SK-N-SH (cell line): ENCODE data around the gene SPACA7. TPM values are rescaled to one million over a fixed set of nuclear protein-coding genes. Genes with fewer than 3 reads are reported as not detected.

Source experiments
- CTCF ChIA-PET: fragments of 300-600, 350-600 bp; formaldehyde crosslinking; extraction: SDS; loops from one replicate; lab custom pipeline; 2021; lab: Yijun Ruan, JAX
- POLR2A ChIA-PET: fragments of 350-600 bp; sonication (Branson Sonifier 250); formaldehyde crosslinking; extraction: SDS; loops from one replicate; lab custom pipeline; 2020; ENCODE audit warnings: antibody characterized with exemption, inconsistent platforms; lab: Yijun Ruan, JAX
- DNase-seq: peaks from one replicate; pipeline ENCODE4 v3.0.0; 2012
- H2AFZ ChIP-seq: fragments of 200-600 bp; sonication (generic); 2 replicates; pipeline ENCODE4 v1.8.1; 2016; ENCODE audit warnings: antibody characterized with exemption, mild to moderate bottlenecking, low read depth
- H3F3A ChIP-seq: fragments of 200-600 bp; sonication (generic); replicated peaks from 2 replicates; pipeline ENCODE3; 2016; ENCODE audit warnings: antibody characterized with exemption, mild to moderate bottlenecking; ENCODE audit not compliant: insufficient read depth
- H3K27ac ChIP-seq, 2 experiments: fragments of 200-500 bp in 1 of 2; fragments of 200-600 bp in 1 of 2; sonication (Bioruptor generic) in 1 of 2; sonication (generic), shearing (Covaris generic) in 1 of 2; 2 replicates each; pipeline versions ENCODE4 v1.5.1 to v1.6.1; 2014 to 2016; ENCODE audit warnings: low read depth in 2 of 2, inconsistent platforms in 1 of 2, low read length in 1 of 2, mild to moderate bottlenecking in 1 of 2, mixed read lengths in 1 of 2
- H3K27me3 ChIP-seq: fragments of 200-600 bp; sonication (generic), shearing (Covaris generic); 2 replicates; pipeline ENCODE4 v1.6.1; 2016; ENCODE audit warnings: mixed run types; ENCODE audit not compliant: insufficient read depth
- H3K36me3 ChIP-seq, 2 experiments: fragments of 200-500 bp in 1 of 2; fragments of 200-600 bp in 1 of 2; sonication (Bioruptor generic) in 1 of 2; sonication (generic) in 1 of 2; replicated peaks in 1 of 2; 2 replicates each; pipeline versions ENCODE3 to v1.5.1; 2014 to 2016; ENCODE audit warnings: low read length in 1 of 2, mild to moderate bottlenecking in 1 of 2; ENCODE audit not compliant: insufficient read depth in 2 of 2, control insufficient read depth in 1 of 2
- H3K4me1 ChIP-seq, 2 experiments: fragments of 200-500 bp in 1 of 2; fragments of 200-600 bp in 1 of 2; sonication (Bioruptor generic) in 1 of 2; sonication (generic), shearing (Covaris generic) in 1 of 2; 2 replicates each; pipeline versions ENCODE4 v1.5.1 to v1.6.1; 2014 to 2016; ENCODE audit warnings: low read depth in 1 of 2, low read length in 1 of 2, mixed run types in 1 of 2; ENCODE audit not compliant: insufficient read depth in 2 of 2, control insufficient read depth in 1 of 2
- H3K4me2 ChIP-seq: fragments of 200-600 bp; sonication (generic), shearing (Covaris generic); 2 replicates; pipeline ENCODE4 v1.6.1; 2017; ENCODE audit warnings: mixed run types
- H3K4me3 ChIP-seq, 2 experiments: fragments of 200-500 bp in 1 of 2; fragments of 200-600 bp in 1 of 2; sonication (Bioruptor generic) in 1 of 2; sonication (generic), shearing (Covaris generic) in 1 of 2; 2 replicates each; pipeline versions ENCODE4 v1.5.1 to v1.8.1; 2014 to 2016; ENCODE audit warnings: low read depth in 2 of 2, inconsistent platforms in 1 of 2, low read length in 1 of 2, mild to moderate bottlenecking in 1 of 2, mixed read lengths in 1 of 2, moderate library complexity in 1 of 2
- H3K79me2 ChIP-seq: fragments of 200-600 bp; sonication (generic); 2 replicates; pipeline ENCODE4 v1.8.1; 2017; ENCODE audit warnings: mild to moderate bottlenecking; ENCODE audit not compliant: insufficient read depth
- H3K9ac ChIP-seq: fragments of 200-600 bp; sonication (generic); 2 replicates; pipeline ENCODE4 v1.6.1; 2017; ENCODE audit warnings: mixed run types
- H3K9me2 ChIP-seq: fragments of 200-600 bp; sonication (generic); 2 replicates; pipeline ENCODE4 v1.6.1; 2017; ENCODE audit warnings: mixed run types
- H3K9me3 ChIP-seq: fragments of 200-600 bp; sonication (generic); 2 replicates; pipeline ENCODE4 v1.6.1; 2017; ENCODE audit warnings: mixed run types, mild to moderate bottlenecking, moderate library complexity
- H4K20me1 ChIP-seq: fragments of 200-600 bp; sonication (generic); 2 replicates; pipeline ENCODE4 v1.6.1; 2017; ENCODE audit warnings: mild to moderate bottlenecking, mixed run types; ENCODE audit not compliant: insufficient read depth
- CHD2 ChIP-seq: fragments of 150-350 bp; IDR thresholded peaks from 2 replicates; pipeline ENCODE4 v1.6.1; 2018; ENCODE audit warnings: low read length; ENCODE audit not compliant: partially characterized antibody
- CTCF ChIP-seq: fragments of 200-600 bp; sonication (generic); IDR thresholded peaks from 2 replicates; pipeline ENCODE4 v1.6.1; 2017; ENCODE audit warnings: antibody characterized with exemption, mild to moderate bottlenecking, moderate library complexity
- FOXM1 ChIP-seq: IDR thresholded peaks from 2 replicates; pipeline ENCODE4 v1.4.0; 2012; ENCODE audit warnings: low read depth, mild to moderate bottlenecking
- GABPA ChIP-seq: IDR thresholded peaks from 2 replicates; pipeline ENCODE4 v1.4.0; 2012; ENCODE audit warnings: low read depth, mild to moderate bottlenecking
- IRF3 ChIP-seq: fragments of 150-350 bp; IDR thresholded peaks from 2 replicates; pipeline ENCODE4 v1.6.1; 2016; ENCODE audit warnings: mild to moderate bottlenecking, low read depth, low read length
- JUND ChIP-seq: IDR thresholded peaks from 2 replicates; pipeline ENCODE4 v1.4.0; 2012
- NRF1 ChIP-seq: IDR thresholded peaks from 2 replicates; pipeline ENCODE4 v1.6.1; 2012; ENCODE audit warnings: low read depth, mild to moderate bottlenecking, low read length
- RXRA ChIP-seq: IDR thresholded peaks from 2 replicates; pipeline ENCODE4 v1.4.0; 2012; ENCODE audit warnings: low read depth, mild to moderate bottlenecking, borderline replicate concordance
- SIN3A ChIP-seq: IDR thresholded peaks from 2 replicates; pipeline ENCODE4 v1.6.1; 2012; ENCODE audit warnings: low read depth, mild to moderate bottlenecking, low read length, moderate library complexity, borderline replicate concordance
- TAF1 ChIP-seq: IDR thresholded peaks from 2 replicates; pipeline ENCODE4 v1.6.1; 2012; ENCODE audit warnings: low read depth, mild to moderate bottlenecking, low read length, moderate library complexity, borderline replicate concordance
- TEAD4 ChIP-seq: IDR thresholded peaks from 2 replicates; pipeline ENCODE4 v1.4.0; 2012; ENCODE audit warnings: mild to moderate bottlenecking, borderline replicate concordance; ENCODE audit not compliant: insufficient read depth
- USF1 ChIP-seq: IDR thresholded peaks from 2 replicates; pipeline ENCODE4 v1.4.0; 2012; ENCODE audit warnings: low read depth, borderline replicate concordance
- ZBTB33 ChIP-seq: IDR thresholded peaks from 2 replicates; pipeline ENCODE4 v1.4.0; 2012; ENCODE audit warnings: low read depth, borderline replicate concordance
- WGBS: methylation state at CpG from one replicate; pipeline ENCODE4 v1.1.6; 2017; ENCODE audit warnings: low lambda C conversion rate; 5-methylcytosine and 5-hydroxymethylcytosine counted together
- polyA plus RNA-seq, 3 experiments: library from polyadenylated mRNA; depleted of rRNA; stranded (reverse); fragments of >200 nt; gene quantifications; 2 replicates each; pipeline ENCODE4 v1.2.3, GENCODE V29; 2012

SPACA7 gene
- polyA plus RNA-seq, 1 of the 3 experiments (the other 2 are of a cell fraction) = not detected

- Histone ChIP-seq H4K20me1 (no peaks in the 10 kb centered on the region), H3K79me2 (no peaks in the 10 kb centered on the region), H3K4me2 (no peak overlapping the region), H3F3A (no peaks in the 10 kb centered on the region), H2AFZ (no peak overlapping the region), H3K4me3 (no peak overlapping the region), H3K27ac (no peak overlapping the region), H3K27me3 (no peaks in the 10 kb centered on the region), H3K9me2 (no peaks in the 10 kb centered on the region), H3K9ac (no peak overlapping the region), H3K9me3 (no peaks in the 10 kb centered on the region), H3K36me3 (no peaks in the 10 kb centered on the region)
- ChIA-PET CTCF (interaction anchor here (1.4 to 2.5 kb wide), 3 partner anchors 12 to 30 kb away, joined by 3 to 8 read pairs (median 4); no protein-coding TSS in a partner anchor), POLR2A (no interaction called here)
- WGBS = 46% methylated on average over 32 of the region's 35 CpGs
- DNase-seq = no peak
- no peak for TF ChIP-seq IRF3
- no peak for TF ChIP-seq JUND
- no peak for TF ChIP-seq ZBTB33
- TF ChIP-seq GABPA = no peak
- TF ChIP-seq, all 33 proteins: peak for 0
- H3K4me1 ChIP-seq = no peaks in the 10 kb centered on the region
These were observed 89.3 kb downstream of the SPACA7 start for GRCh38 chr13:112465251-112466131.

GRCh38 chr13:112466132-112467058 is 90.2 kb downstream of the SPACA7 start:
- no peaks in the 10 kb centered on the region for H3K36me3 ChIP-seq

More at GRCh38 chr13:112466132-112467058, 90.2 kb downstream of the SPACA7 start:
- no peak for TF ChIP-seq USF1
- no peak for TF ChIP-seq FOXM1
- no peak for TF ChIP-seq CHD2
- TF ChIP-seq NRF1 = no peak
- TF ChIP-seq TEAD4 = no peak
- TF ChIP-seq RXRA = no peak
- no peak for TF ChIP-seq CTCF
- TF ChIP-seq TAF1 = no peak
- TF ChIP-seq SIN3A = no peak
- POLR2A ChIA-PET = no interaction called here
- no peak for DNase-seq
- no peak overlapping the region for H3K27ac ChIP-seq
- no peak overlapping the region for H2AFZ ChIP-seq
- H4K20me1 ChIP-seq = no peaks in the 10 kb centered on the region
- CTCF ChIA-PET = interaction anchor here (1.4 to 2.5 kb wide), 4 partner anchors 11 to 29 kb away, joined by 3 to 8 read pairs (median 4); no protein-coding TSS in a partner anchor
- H3K4me1 ChIP-seq = no peaks in the 10 kb centered on the region
- no peak overlapping the region for H3K4me2 ChIP-seq
- no peaks in the 10 kb centered on the region for H3K9me3 ChIP-seq
- H3K9me2 ChIP-seq = no peaks in the 10 kb centered on the region
- H3K79me2 ChIP-seq = no peaks in the 10 kb centered on the region
- no peaks in the 10 kb centered on the region for H3F3A ChIP-seq
- H3K27me3 ChIP-seq = no peaks in the 10 kb centered on the region
- H3K9ac ChIP-seq = no peak overlapping the region
- WGBS = 63% methylated on average over 19 of the region's 40 CpGs
- H3K4me3 ChIP-seq = no peak overlapping the region
